ENCODE data around the gene CNPY2.

GRCh38 chr12:56334490-56334793 is 18.7 kb upstream of the CNPY2 start:
- TF ChIP-seq FOXA1 (IDR thresholded peaks at IDR 0.05), result no peak
- TF ChIP-seq ZNF384 (IDR thresholded peaks at IDR 0.05), result no peak
- TF ChIP-seq SUZ12 (IDR thresholded peaks at IDR 0.05), result no peak
- TF ChIP-seq NFRKB (IDR thresholded peaks at IDR 0.05), result no peak
- TF ChIP-seq ELF4 (IDR thresholded peaks at IDR 0.05), result no peak
- TF ChIP-seq FOXK2 (IDR thresholded peaks at IDR 0.05), result no peak
- TF ChIP-seq FOXM1 (IDR thresholded peaks at IDR 0.05; ENCODE audit: borderline replicate concordance), result no peak
- no peak for TF ChIP-seq SP1 (IDR thresholded peaks at IDR 0.05)
- no peak for TF ChIP-seq LEF1 (IDR thresholded peaks at IDR 0.05; ENCODE audit: borderline replicate concordance)
- TF ChIP-seq BHLHE40 (IDR thresholded peaks at IDR 0.05; ENCODE audit: borderline replicate concordance), result no peak
- TF ChIP-seq TARDBP (IDR thresholded peaks at IDR 0.05), result no peak

All from HEK293T (cell line).